CD4-positive, alpha-beta T cell (primary cell): Measurements from ENCODE around the gene EDEM1. TPM values are rescaled to one million over a fixed set of nuclear protein-coding genes. Genes with fewer than 3 reads are reported as not detected.

Experiments used
- ATAC-seq: fragments of 200-7000 bp; cut with Tn5 transposase; one replicate; pipeline ENCODE4 v1.10.0; 2022; ENCODE audit warnings: mild to moderate bottlenecking; ENCODE audit not compliant: poor library complexity
- CTCF ChIA-PET: fragments of 350-600 bp; sonication (Branson Sonifier 250); formaldehyde crosslinking; loops from one replicate; lab custom pipeline; 2021; ENCODE audit warnings: antibody characterized with exemption, inconsistent platforms; lab: Charles Lee
- POLR2A ChIA-PET: fragments of 350-600 bp; sonication (Branson Sonifier 250); formaldehyde crosslinking; loops from one replicate; lab custom pipeline; 2021; ENCODE audit warnings: antibody characterized with exemption, inconsistent platforms; lab: Charles Lee
- DNase-seq, 14 experiments: peaks; one replicate each; pipeline ENCODE4 v3.0.0-alpha.2; 2013 to 2020; ENCODE audit warnings: mixed read lengths in 2 of 14
- H3K27ac ChIP-seq, 2 donors: one replicate each; pipeline versions ENCODE4 v1.5.1 to v1.7.0; 2013; ENCODE audit warnings: low read length in 2 of 2, low read depth in 1 of 2, mild to moderate bottlenecking in 1 of 2
- H3K27me3 ChIP-seq, 2 experiments: 1 replicate in 1 of 2; 2 replicates in 1 of 2; pipeline versions ENCODE4 v1.6.1 to v1.7.0; 2013; ENCODE audit warnings: low read length in 2 of 2, control low read depth in 1 of 2, mild to moderate bottlenecking in 1 of 2, moderate library complexity in 1 of 2; ENCODE audit not compliant: insufficient read depth in 2 of 2, control insufficient read depth in 1 of 2
- H3K36me3 ChIP-seq: one replicate; pipeline ENCODE4 v1.6.1; 2013; ENCODE audit warnings: low read length, control low read depth; ENCODE audit not compliant: insufficient read depth
- H3K4me1 ChIP-seq: one replicate; pipeline ENCODE4 v1.6.1; 2013; ENCODE audit warnings: low read length, control low read depth; ENCODE audit not compliant: insufficient read depth
- H3K4me3 ChIP-seq: one replicate; pipeline ENCODE4 v1.5.1; 2013; ENCODE audit warnings: mild to moderate bottlenecking, low read length, moderate library complexity
- H3K9me3 ChIP-seq, 2 experiments: 1 replicate in 1 of 2; 2 replicates in 1 of 2; pipeline versions ENCODE4 v1.6.1 to v1.7.0; 2013; ENCODE audit warnings: low read length in 2 of 2, mild to moderate bottlenecking in 2 of 2, control low read depth in 1 of 2, moderate library complexity in 1 of 2; ENCODE audit not compliant: control insufficient read depth in 1 of 2, insufficient read depth in 1 of 2
- H3K27ac Mint-ChIP-seq: one replicate; pipeline ENCODE4 v1.8.0; 2020; ENCODE audit warnings: mixed read lengths
- H3K27me3 Mint-ChIP-seq: one replicate; pipeline ENCODE4 v1.8.0; 2021; ENCODE audit warnings: mixed read lengths
- H3K36me3 Mint-ChIP-seq: one replicate; pipeline ENCODE4 v1.8.0; 2021; ENCODE audit warnings: low read depth, mixed read lengths
- H3K4me1 Mint-ChIP-seq: one replicate; pipeline ENCODE4 v1.8.0; 2021; ENCODE audit warnings: low read depth, mixed read lengths
- H3K4me3 Mint-ChIP-seq: one replicate; pipeline ENCODE4 v1.8.0; 2020; ENCODE audit warnings: mild to moderate bottlenecking, mixed read lengths
- H3K9me3 Mint-ChIP-seq: one replicate; pipeline ENCODE4 v1.8.0; 2020; ENCODE audit warnings: mixed read lengths
- intact Hi-C, 2 experiments: fragments of 100-400 bp; cut with DNase I in 1 of 2; cut with micrococcal nuclease in 1 of 2; formaldehyde crosslinking; loops; one replicate each; pipeline versions ENCODE4 v1.15.1 to v1.9.0; 2023 to 2025; cut with DNase I, micrococcal nuclease
- total RNA-seq, 174 experiments: library from RNA in 2 of 174; stranded (reverse) in 2 of 174; gene quantifications; one replicate each; pipeline ENCODE4 v1.2.3 and lab custom pipeline; 2021 to 2026
- TF ChIP-seq, protein P1 (sequence below): fragments of 200-600 bp; IDR thresholded peaks from one replicate; pipeline ENCODE4 v1.8.0; 2022; ENCODE audit warnings: antibody characterized with exemption, mild to moderate bottlenecking

The EDEM1 gene
- total RNA-seq, 2 experiments from 2014 or later: 106 to 114 TPM

DNA sequence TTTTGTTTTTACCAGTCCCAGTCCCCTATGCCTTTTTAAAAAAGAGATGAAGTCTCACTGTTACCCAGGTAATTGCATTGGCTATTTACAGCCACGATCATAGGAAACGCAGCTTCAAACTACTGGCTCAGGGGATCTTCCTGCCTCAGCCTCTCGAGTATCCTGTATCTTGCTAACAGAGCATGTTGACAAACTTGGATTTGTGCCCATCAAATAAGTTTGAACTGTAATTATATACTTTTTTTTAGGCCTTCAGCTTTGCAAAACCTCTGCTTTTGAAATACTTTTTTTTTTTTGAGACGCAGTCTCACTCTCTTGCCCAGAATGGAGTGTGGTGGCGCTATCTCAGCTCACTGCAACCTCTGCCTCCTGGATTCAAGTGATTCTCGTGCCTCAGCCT lies 3.0 kb upstream of the EDEM1 start:
- TF ChIP-seq, protein P1, sequence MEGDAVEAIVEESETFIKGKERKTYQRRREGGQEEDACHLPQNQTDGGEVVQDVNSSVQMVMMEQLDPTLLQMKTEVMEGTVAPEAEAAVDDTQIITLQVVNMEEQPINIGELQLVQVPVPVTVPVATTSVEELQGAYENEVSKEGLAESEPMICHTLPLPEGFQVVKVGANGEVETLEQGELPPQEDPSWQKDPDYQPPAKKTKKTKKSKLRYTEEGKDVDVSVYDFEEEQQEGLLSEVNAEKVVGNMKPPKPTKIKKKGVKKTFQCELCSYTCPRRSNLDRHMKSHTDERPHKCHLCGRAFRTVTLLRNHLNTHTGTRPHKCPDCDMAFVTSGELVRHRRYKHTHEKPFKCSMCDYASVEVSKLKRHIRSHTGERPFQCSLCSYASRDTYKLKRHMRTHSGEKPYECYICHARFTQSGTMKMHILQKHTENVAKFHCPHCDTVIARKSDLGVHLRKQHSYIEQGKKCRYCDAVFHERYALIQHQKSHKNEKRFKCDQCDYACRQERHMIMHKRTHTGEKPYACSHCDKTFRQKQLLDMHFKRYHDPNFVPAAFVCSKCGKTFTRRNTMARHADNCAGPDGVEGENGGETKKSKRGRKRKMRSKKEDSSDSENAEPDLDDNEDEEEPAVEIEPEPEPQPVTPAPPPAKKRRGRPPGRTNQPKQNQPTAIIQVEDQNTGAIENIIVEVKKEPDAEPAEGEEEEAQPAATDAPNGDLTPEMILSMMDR: no peak
- CTCF ChIA-PET: interaction anchor here (1.0 kb wide), 1 partner anchor 19 kb away, joined by 4 read pairs; no protein-coding TSS in a partner anchor

DNA sequence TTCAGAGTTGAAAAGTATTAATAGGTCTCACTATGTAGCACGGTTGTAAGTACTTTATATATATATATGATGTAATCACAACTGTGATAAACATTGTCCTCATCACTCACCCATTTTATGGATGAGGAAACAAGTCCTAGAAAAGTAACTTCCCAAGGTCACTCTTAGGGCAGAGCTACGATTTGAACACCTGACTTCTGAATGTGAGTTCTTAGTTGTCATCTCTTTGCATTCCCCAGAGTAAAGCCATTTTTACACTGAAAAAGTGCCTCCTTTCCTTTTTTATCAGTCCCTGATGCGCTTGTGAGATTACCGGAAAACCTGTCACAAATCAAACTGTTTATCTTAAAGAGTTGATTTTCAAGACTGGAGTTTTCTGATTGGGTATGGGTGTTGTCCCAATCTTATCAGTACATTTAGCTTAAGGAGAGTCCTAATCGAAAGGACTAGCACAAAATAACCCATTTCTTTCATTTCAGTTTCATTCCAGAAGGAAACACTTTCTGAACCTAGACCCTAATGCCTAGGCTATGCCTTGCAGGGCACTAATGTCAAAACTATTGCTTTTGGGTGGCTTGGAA lies 2.3 kb upstream of the EDEM1 start:
- Mint-ChIP-seq H3K4me1 (peaks cover 42% of the 10 kb centered on the region), H3K9me3 (no peaks in the 10 kb centered on the region), H3K36me3 (peaks cover 41% of the 10 kb centered on the region), H3K27me3 (no peaks in the 10 kb centered on the region), H3K4me3 (peak overlapping the region; percentile 61), H3K27ac (peak overlapping the region; percentile 98)
- DNase-seq (no peak), ATAC-seq (no peak)
- H3K27ac ChIP-seq: no peak overlapping the region
- intact Hi-C loops: loop anchor here (2.0 to 5.0 kb wide), 4 partner anchors 48 to 883 kb away; partner anchors contain the start of genes ARL8B (in 1 of the 2), ITPR1 (in 1 of the 2) and SETMAR (in 1 of the 2)
- no peaks in the 10 kb centered on the region for H3K9me3 ChIP-seq
- CTCF ChIA-PET: interaction anchor here (1.2 kb wide), 1 partner anchor 60 kb away, joined by 4 read pairs; no protein-coding TSS in a partner anchor
- TF ChIP-seq, protein P1: no peak
- peaks cover 10% of the 10 kb centered on the region for H3K4me1 ChIP-seq
- H3K36me3 ChIP-seq: peaks cover 2% of the 10 kb centered on the region
- no peak overlapping the region for H3K4me3 ChIP-seq
- H3K27me3 ChIP-seq: no peaks in the 10 kb centered on the region
- POLR2A ChIA-PET: interaction anchor here (6.0 kb wide), 1 partner anchor 12 kb away, joined by 185 read pairs; no protein-coding TSS in a partner anchor

More for the DNA sequence above, 3.0 kb upstream of the EDEM1 start:
- peaks cover 10% of the 10 kb centered on the region for H3K4me1 ChIP-seq
- H3K4me3 ChIP-seq: no peak overlapping the region
- POLR2A ChIA-PET: interaction anchor here (0.7 to 6.0 kb wide), 2 partner anchors 13 to 208 kb away, joined by 4 to 185 read pairs; no protein-coding TSS in a partner anchor
- H3K27me3 ChIP-seq: no peaks in the 10 kb centered on the region
- H3K9me3 ChIP-seq: no peaks in the 10 kb centered on the region
- peaks cover 40% of the 10 kb centered on the region for H3K4me1 Mint-ChIP-seq
- peaks cover 8% of the 10 kb centered on the region for H3K36me3 ChIP-seq
- no peaks in the 10 kb centered on the region for H3K9me3 Mint-ChIP-seq
- intact Hi-C loops: loop anchor here in 1 of 2 experiments (2.0 kb wide), 1 partner anchor 62 kb away; the partner anchor contains the start of gene ARL8B
- H3K27ac ChIP-seq: no peak overlapping the region
- DNase-seq (no peak), ATAC-seq (no peak)
- H3K4me3 Mint-ChIP-seq: no peak overlapping the region
- H3K27me3 Mint-ChIP-seq: no peaks in the 10 kb centered on the region
- H3K27ac Mint-ChIP-seq: peak overlapping the region; percentile 98
- H3K36me3 Mint-ChIP-seq: peaks cover 40% of the 10 kb centered on the region

DNA sequence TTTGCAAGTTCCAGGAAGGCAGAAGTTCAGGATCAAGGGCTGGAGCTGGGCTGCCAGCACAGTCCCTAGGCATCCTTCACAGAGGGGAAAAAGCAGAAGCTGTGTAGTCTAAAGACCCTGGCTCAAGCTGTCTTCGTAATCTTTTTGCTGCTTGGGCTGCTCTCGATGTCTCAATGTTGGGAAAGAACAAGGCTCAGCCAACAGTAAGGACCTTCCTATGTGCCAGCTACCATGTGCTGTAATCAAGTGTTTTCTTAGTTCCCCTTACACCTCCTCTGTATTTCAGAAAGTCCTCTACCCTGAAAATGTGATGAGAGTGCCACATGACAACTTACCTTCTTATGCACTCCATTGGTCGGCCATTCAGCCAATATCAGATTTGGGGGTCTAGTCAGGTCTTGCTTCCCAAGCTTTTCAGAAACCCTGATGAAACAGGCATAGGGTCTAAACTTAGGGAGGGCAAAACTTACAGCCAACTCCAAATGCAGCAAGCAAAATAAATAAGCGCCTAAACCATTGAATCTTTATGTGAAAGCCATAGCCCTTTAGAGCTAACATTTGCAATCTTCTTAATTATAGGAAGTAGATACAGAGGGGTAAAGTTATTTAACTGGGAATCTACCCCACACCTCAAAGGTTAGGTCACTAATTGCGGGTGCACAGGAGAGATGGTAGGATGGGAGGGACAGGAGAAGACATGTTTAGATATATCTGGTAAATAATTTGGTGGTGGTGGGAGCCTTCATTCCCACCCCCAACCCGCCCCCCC lies 1.2 kb upstream of the EDEM1 start:
- Mint-ChIP-seq H3K27ac (peak overlapping the region; percentile 98), H3K27me3 (no peaks in the 10 kb centered on the region), H3K4me3 (peak overlapping the region; percentile 94), H3K36me3 (peaks cover 37% of the 10 kb centered on the region), H3K9me3 (no peaks in the 10 kb centered on the region), H3K4me1 (peaks cover 39% of the 10 kb centered on the region)
- ChIA-PET POLR2A (interaction anchor here (0.6 to 6.0 kb wide), 9 partner anchors 8 to 693 kb away, joined by 3 to 185 read pairs (median 4); partner anchors contain the start of genes ARL8B and ITPR1), CTCF (interaction anchor here (1.2 to 2.8 kb wide), 4 partner anchors 12 to 63 kb away, joined by 4 to 12 read pairs (median 5); no protein-coding TSS in a partner anchor)
- Histone ChIP-seq H3K9me3 (no peaks in the 10 kb centered on the region), H3K4me3 (peak overlapping the region; percentile 62), H3K27ac (peak overlapping the region in 1 of 2 donors; percentile 43), H3K4me1 (peaks cover 17% of the 10 kb centered on the region), H3K36me3 (no peaks in the 10 kb centered on the region), H3K27me3 (no peaks in the 10 kb centered on the region)
- ATAC-seq (no peak), DNase-seq (peak in 2 of 14 experiments; percentile 56 to 58)
- intact Hi-C loops: loop anchor here (2.0 to 5.0 kb wide), 4 partner anchors 49 to 884 kb away; partner anchors contain the start of genes ARL8B (in 1 of the 2), ITPR1 (in 1 of the 2) and SETMAR (in 1 of the 2)
- TF ChIP-seq, protein P1: no peak
